Smooth muscle cell (in vitro differentiated cells): Measurements from ENCODE around the gene GZMB. TPM values are rescaled to one million over a fixed set of nuclear protein-coding genes. Genes with fewer than 3 reads are reported as not detected.

Source experiments
- DNase-seq: peaks from one replicate; lab custom pipeline; 2025; ENCODE audit not compliant: unreplicated experiment; lab: John Stamatoyannopoulos, UW
- H2AFZ ChIP-seq: fragments of 200-600 bp; sonication (generic); 2 replicates; pipeline ENCODE4 v1.6.0; 2016; ENCODE audit warnings: antibody characterized with exemption, low read depth, mild to moderate bottlenecking
- H3F3A ChIP-seq: fragments of 200-600 bp; sonication (generic); 2 replicates; pipeline ENCODE4 v1.6.0; 2017; ENCODE audit warnings: antibody characterized with exemption, low read depth
- H3K27ac ChIP-seq: fragments of 200-600 bp; sonication (generic); 2 replicates; pipeline ENCODE4 v1.5.1; 2016; ENCODE audit warnings: low read depth, mild to moderate bottlenecking
- H3K27me3 ChIP-seq: fragments of 200-600 bp; sonication (generic); 2 replicates; pipeline ENCODE4 v1.6.1; 2016; ENCODE audit warnings: low read depth, mild to moderate bottlenecking
- H3K36me3 ChIP-seq: fragments of 200-600 bp; sonication (generic); 2 replicates; pipeline ENCODE4 v1.5.1; 2016; ENCODE audit warnings: low read depth
- H3K4me1 ChIP-seq: fragments of 200-600 bp; sonication (generic); 2 replicates; pipeline ENCODE4 v1.5.1; 2016; ENCODE audit warnings: low read depth
- H3K4me2 ChIP-seq: fragments of 200-600 bp; sonication (generic); 2 replicates; pipeline ENCODE4 v1.6.0; 2016; ENCODE audit warnings: mild to moderate bottlenecking
- H3K4me3 ChIP-seq: fragments of 200-600 bp; sonication (generic); 2 replicates; pipeline ENCODE4 v1.5.1; 2016; ENCODE audit warnings: mild to moderate bottlenecking
- H3K79me2 ChIP-seq: fragments of 200-600 bp; sonication (generic); 2 replicates; pipeline ENCODE4 v1.6.0; 2016; ENCODE audit warnings: low read depth, mild to moderate bottlenecking
- H3K9ac ChIP-seq: fragments of 200-600 bp; sonication (generic); 2 replicates; pipeline ENCODE4 v1.6.0; 2016; ENCODE audit warnings: low read depth
- H3K9me3 ChIP-seq: fragments of 200-600 bp; sonication (generic); replicated peaks from 2 replicates; pipeline ENCODE4 v1.5.1; 2016; ENCODE audit warnings: low read depth
- H4K20me1 ChIP-seq: fragments of 200-600 bp; sonication (generic); 2 replicates; pipeline ENCODE4 v1.6.0; 2016; ENCODE audit warnings: low read depth
- CTCF ChIP-seq: fragments of 200-600 bp; sonication (generic); IDR thresholded peaks from 2 replicates; pipeline ENCODE4 v1.5.1; 2017; ENCODE audit warnings: borderline replicate concordance, mild to moderate bottlenecking, antibody characterized with exemption; ENCODE audit not compliant: insufficient read depth, poor library complexity, severe bottlenecking
- WGBS: methylation state at CpG from one replicate; pipeline ENCODE4 v1.1.7; 2016; ENCODE audit warnings: low lambda C conversion rate; 5-methylcytosine and 5-hydroxymethylcytosine counted together
- polyA plus RNA-seq: library from polyadenylated mRNA; unstranded; fragments of >200 nt; fragmentation: Nextera tagmentation; extraction: Ambion mirVana; gene quantifications from 2 replicates; pipeline ENCODE4 v1.2.1, GENCODE V29; 2016
- total RNA-seq: library from RNA; depleted of rRNA; stranded (reverse); fragments of >200 nt; gene quantifications from 2 replicates; pipeline ENCODE4 v1.2.3, GENCODE V29; 2014

Gene GZMB, protein sequence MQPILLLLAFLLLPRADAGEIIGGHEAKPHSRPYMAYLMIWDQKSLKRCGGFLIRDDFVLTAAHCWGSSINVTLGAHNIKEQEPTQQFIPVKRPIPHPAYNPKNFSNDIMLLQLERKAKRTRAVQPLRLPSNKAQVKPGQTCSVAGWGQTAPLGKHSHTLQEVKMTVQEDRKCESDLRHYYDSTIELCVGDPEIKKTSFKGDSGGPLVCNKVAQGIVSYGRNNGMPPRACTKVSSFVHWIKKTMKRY
- total RNA-seq (not detected in 2 replicates), polyA plus RNA-seq (not detected in 2 replicates)

DNA sequence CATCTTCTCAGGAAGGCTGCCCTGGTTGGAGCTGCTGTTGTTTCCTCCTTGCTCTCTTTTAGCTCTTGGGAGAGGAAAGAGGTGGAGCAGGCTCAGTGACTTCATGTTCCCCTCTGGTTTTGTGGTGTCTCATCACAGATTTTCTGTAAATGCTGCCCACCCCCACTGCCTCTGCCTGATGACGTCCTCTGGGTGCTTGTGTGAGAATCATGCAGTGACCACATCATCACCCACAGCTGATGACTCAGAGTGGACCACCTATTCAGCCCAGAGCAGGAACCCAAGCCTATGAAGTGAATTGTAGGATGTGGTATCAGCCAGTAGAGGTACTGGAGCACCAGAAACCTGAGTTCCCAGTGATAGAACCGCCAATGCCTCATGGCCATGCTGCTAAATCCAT, at the start of gene GZMB:
Gene GZMB, minus strand, starts transcription at position 33 of the 400 bp plus-strand sequence. Its CDS starts 30 bp downstream, at position 3.
- H3K4me2 ChIP-seq, result no peak within 1 kb of the TSS
- no peak within 1 kb of the TSS for H3K27ac ChIP-seq
- H3K4me1 ChIP-seq, result no peaks in the 10 kb centered on the region
- H3K9ac ChIP-seq, result no peak within 1 kb of the TSS
- H2AFZ ChIP-seq, result no peak within 1 kb of the TSS
- H3K79me2 ChIP-seq, result no peaks in the 10 kb centered on the region
- peaks cover 2% of the 10 kb centered on the region for H3K9me3 ChIP-seq
- H4K20me1 ChIP-seq, result no peaks in the 10 kb centered on the region
- DNase-seq, result no peak
- H3F3A ChIP-seq, result no peaks in the 10 kb centered on the region
- TF ChIP-seq CTCF, result no peak
- H3K4me3 ChIP-seq, result no peak within 1 kb of the TSS
- no peaks in the 10 kb centered on the region for H3K36me3 ChIP-seq
- no peaks in the 10 kb centered on the region for H3K27me3 ChIP-seq
- 26% methylated on average over 2 of the region's 2 CpGs for WGBS

GRCh38 chr14:24681056-24681455, 47.1 kb upstream of the GZMB start:
- H3K36me3 ChIP-seq, result no peaks in the 10 kb centered on the region
- no peak overlapping the region for H3K27ac ChIP-seq
- no peak overlapping the region for H3K9ac ChIP-seq
- no peaks in the 10 kb centered on the region for H3K79me2 ChIP-seq
- no peak for DNase-seq
- H3F3A ChIP-seq, result no peaks in the 10 kb centered on the region
- no peak overlapping the region for H2AFZ ChIP-seq
- H3K27me3 ChIP-seq, result peaks cover 18% of the 10 kb centered on the region
- no peak for TF ChIP-seq CTCF
- no peaks in the 10 kb centered on the region for H4K20me1 ChIP-seq
- 56% methylated on average over 1 of the region's 1 CpG for WGBS
- H3K4me2 ChIP-seq, result no peak overlapping the region
- no peaks in the 10 kb centered on the region for H3K4me1 ChIP-seq
- no peak overlapping the region for H3K4me3 ChIP-seq
- no peaks in the 10 kb centered on the region for H3K9me3 ChIP-seq

- TF ChIP-seq CTCF, result no peak
- H3K4me1 ChIP-seq, result no peaks in the 10 kb centered on the region
- DNase-seq, result no peak
- no peaks in the 10 kb centered on the region for H4K20me1 ChIP-seq
- WGBS, result 74% methylated on average over 4 of the region's 4 CpGs
- H3K4me3 ChIP-seq, result no peak overlapping the region
- no peak overlapping the region for H2AFZ ChIP-seq
- H3K4me2 ChIP-seq, result no peak overlapping the region
- no peaks in the 10 kb centered on the region for H3K36me3 ChIP-seq
- no peak overlapping the region for H3K27ac ChIP-seq
- H3K27me3 ChIP-seq, result peaks cover 18% of the 10 kb centered on the region
- no peaks in the 10 kb centered on the region for H3K79me2 ChIP-seq
- no peaks in the 10 kb centered on the region for H3F3A ChIP-seq
- H3K9ac ChIP-seq, result no peak overlapping the region
- no peaks in the 10 kb centered on the region for H3K9me3 ChIP-seq
These were observed 46.5 kb upstream of the GZMB start for GRCh38 chr14:24680516-24680915.

DNA sequence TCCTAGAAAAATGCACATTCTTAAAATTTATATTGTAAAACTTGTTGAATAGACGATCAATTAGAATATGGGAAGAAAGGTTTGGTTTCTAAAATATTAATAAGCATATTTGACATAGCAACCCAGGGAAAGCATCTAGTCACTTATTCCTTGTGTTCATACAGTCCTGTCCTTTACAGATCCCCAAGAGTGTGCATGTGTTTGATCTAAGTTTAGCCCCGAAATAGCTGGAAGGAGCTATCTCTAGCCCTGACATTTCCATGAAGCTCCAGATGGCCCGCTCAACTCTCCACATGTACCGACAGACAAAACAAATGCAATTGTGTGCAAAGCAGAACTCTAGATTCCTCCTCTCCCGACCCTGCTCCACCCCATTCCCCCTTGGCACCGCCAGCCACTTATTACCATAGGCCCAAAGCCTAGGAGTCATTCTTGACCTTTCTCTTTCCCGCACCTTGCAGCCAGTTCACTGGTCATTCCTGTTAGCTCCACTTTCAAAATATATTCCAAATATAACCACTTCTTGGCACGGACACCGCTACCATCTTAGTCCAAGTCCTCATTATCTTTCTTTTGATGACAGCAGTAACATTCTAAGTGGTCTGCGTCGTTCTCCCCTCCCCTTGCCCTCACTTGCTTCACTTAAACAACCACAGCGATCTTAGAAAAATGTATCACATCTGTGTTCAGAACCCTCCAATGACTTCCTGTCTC, 45.4 kb upstream of the GZMB start:
- Histone ChIP-seq H3K9ac (no peak overlapping the region), H3K79me2 (no peaks in the 10 kb centered on the region), H3K9me3 (no peaks in the 10 kb centered on the region), H3K4me1 (no peaks in the 10 kb centered on the region), H4K20me1 (no peaks in the 10 kb centered on the region), H3K4me3 (no peak overlapping the region), H3K27ac (no peak overlapping the region), H3K36me3 (no peaks in the 10 kb centered on the region), H3K4me2 (peak overlapping the region; percentile 88), H3K27me3 (peaks cover 18% of the 10 kb centered on the region), H2AFZ (no peak overlapping the region), H3F3A (no peaks in the 10 kb centered on the region)
- no peak for DNase-seq
- 68% methylated on average over 12 of the region's 12 CpGs for WGBS
- no peak for TF ChIP-seq CTCF
